ENCODE data around the gene PHF2.

GRCh38 chr9:93690618-93691017 is 114.2 kb downstream of the PHF2 start:
- TF ChIP-seq ZNF692 (tag by site-specific recombination; IDR thresholded peaks at IDR 0.05) (no peak), REST (tag by site-specific recombination; IDR thresholded peaks at IDR 0.05) (no peak), YY1 (tag by site-specific recombination; IDR thresholded peaks at IDR 0.05) (no peak), ZNF473 (tag by site-specific recombination; IDR thresholded peaks at IDR 0.05) (no peak), CTCF (tag by site-specific recombination; IDR thresholded peaks at IDR 0.05) (no peak)

All from HEK293 (cell line).